ENCODE measurements around the gene KIF27. TPM values are rescaled to one million over a fixed set of nuclear protein-coding genes. Genes with fewer than 3 reads are reported as not detected.

The KIF27 gene
- total and polyA plus RNA-seq, 12 donors, result 0.57 to 6.3 (median 2.9) TPM

GRCh38 chr9:83960991-83961390, 39.8 kb upstream of the KIF27 start:
- no peak for ATAC-seq
- DNase-seq, result no peak
- no peaks in the 10 kb centered on the region for H3K27me3 ChIP-seq
- intact Hi-C loops (cut with DNase I), result no loop called here
- no peak overlapping the region for H3K27ac ChIP-seq
- H3K36me3 ChIP-seq, result peaks cover 0 to 2% (median 0%) of the 10 kb centered on the region in 9 donors
- peaks cover 0 to 15% (median 7%) of the 10 kb centered on the region in 9 donors for H3K4me1 ChIP-seq
- TF ChIP-seq, protein P1, sequence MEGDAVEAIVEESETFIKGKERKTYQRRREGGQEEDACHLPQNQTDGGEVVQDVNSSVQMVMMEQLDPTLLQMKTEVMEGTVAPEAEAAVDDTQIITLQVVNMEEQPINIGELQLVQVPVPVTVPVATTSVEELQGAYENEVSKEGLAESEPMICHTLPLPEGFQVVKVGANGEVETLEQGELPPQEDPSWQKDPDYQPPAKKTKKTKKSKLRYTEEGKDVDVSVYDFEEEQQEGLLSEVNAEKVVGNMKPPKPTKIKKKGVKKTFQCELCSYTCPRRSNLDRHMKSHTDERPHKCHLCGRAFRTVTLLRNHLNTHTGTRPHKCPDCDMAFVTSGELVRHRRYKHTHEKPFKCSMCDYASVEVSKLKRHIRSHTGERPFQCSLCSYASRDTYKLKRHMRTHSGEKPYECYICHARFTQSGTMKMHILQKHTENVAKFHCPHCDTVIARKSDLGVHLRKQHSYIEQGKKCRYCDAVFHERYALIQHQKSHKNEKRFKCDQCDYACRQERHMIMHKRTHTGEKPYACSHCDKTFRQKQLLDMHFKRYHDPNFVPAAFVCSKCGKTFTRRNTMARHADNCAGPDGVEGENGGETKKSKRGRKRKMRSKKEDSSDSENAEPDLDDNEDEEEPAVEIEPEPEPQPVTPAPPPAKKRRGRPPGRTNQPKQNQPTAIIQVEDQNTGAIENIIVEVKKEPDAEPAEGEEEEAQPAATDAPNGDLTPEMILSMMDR (IDR thresholded peaks at IDR 0.05), result no peak
- WGBS, 2 donors, result 87 to 94% methylated on average over 5 of the region's 5 CpGs
- H3K9me3 ChIP-seq, result no peaks in the 10 kb centered on the region
- no peak overlapping the region for H3K4me3 ChIP-seq

GRCh38 chr9:83959061-83959460, 37.8 kb upstream of the KIF27 start:
- Histone ChIP-seq H3K4me3 (no peak overlapping the region), H3K27me3 (no peaks in the 10 kb centered on the region), H3K36me3 (peaks cover 0 to 10% (median 1%) of the 10 kb centered on the region in 9 donors), H3K9me3 (no peaks in the 10 kb centered on the region), H3K4me1 (peaks cover 4 to 23% (median 17%) of the 10 kb centered on the region in 9 donors), H3K27ac (no peak overlapping the region)
- 65 to 69% methylated on average over 4 of the region's 4 CpGs for WGBS, 2 donors
- intact Hi-C loops (cut with DNase I), result loop anchor here in 4 of 10 donors (5.0 to 10.0 kb wide), 3 partner anchors 56 to 303 kb away; no protein-coding TSS in a partner anchor
- DNase-seq (no peak), ATAC-seq (no peak)
- TF ChIP-seq, protein P1 (IDR thresholded peaks at IDR 0.05), result no peak

DNA sequence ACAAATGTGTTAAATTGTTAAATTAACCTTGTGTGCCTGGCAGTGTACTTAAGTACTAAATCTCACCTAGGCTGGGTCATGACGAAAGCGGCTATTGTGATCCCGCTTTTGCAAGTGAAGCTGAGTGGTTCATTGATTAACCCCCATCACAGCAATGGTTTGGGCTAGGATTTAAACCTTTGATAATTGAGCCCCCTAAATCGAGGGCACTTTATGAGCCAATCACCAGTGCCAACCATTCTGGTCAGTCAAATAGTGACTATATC, 35.9 kb upstream of the KIF27 start:
- peak overlapping the region; percentile 60 to 85 (median 80) for H3K4me3 ChIP-seq
- no peak for ATAC-seq
- intact Hi-C loops (cut with DNase I), result loop anchor here in 5 of 10 donors (2.0 to 10.0 kb wide), 4 partner anchors 22 to 305 kb away; no protein-coding TSS in a partner anchor
- H3K36me3 ChIP-seq, result peaks cover 0 to 29% (median 7%) of the 10 kb centered on the region in 9 donors
- H3K4me1 ChIP-seq, result peaks cover 4 to 23% (median 17%) of the 10 kb centered on the region in 9 donors
- no peak for DNase-seq
- TF ChIP-seq, protein P1 (IDR thresholded peaks at IDR 0.05), result no peak
- H3K27me3 ChIP-seq, result no peaks in the 10 kb centered on the region
- H3K9me3 ChIP-seq, result no peaks in the 10 kb centered on the region
- WGBS, 2 donors, result 62 to 69% methylated on average over 4 of the region's 4 CpGs
- H3K27ac ChIP-seq, result peak overlapping the region in 9 of 10 donors; percentile 85 to 92 (median 88)

GRCh38 chr9:83956436-83957247, 35.4 kb upstream of the KIF27 start:
- 1 to 2% methylated on average over 57 of the region's 57 CpGs for WGBS, 2 donors
- ATAC-seq, result peak; percentile 92 to 97 (median 94)
- peak; percentile 78 to 81 for DNase-seq
- H3K27me3 ChIP-seq, result no peaks in the 10 kb centered on the region
- no peaks in the 10 kb centered on the region for H3K9me3 ChIP-seq
- peak overlapping the region; percentile 28 to 92 (median 88) for H3K27ac ChIP-seq
- peaks cover 0 to 34% (median 9%) of the 10 kb centered on the region in 9 donors for H3K36me3 ChIP-seq
- H3K4me3 ChIP-seq, result peak overlapping the region; percentile 60 to 85 (median 80)
- intact Hi-C loops (cut with DNase I), result loop anchor here in 5 of 10 donors (1.0 to 10.0 kb wide), 5 partner anchors 22 to 306 kb away; no protein-coding TSS in a partner anchor
- H3K4me1 ChIP-seq, result peaks cover 4 to 23% (median 17%) of the 10 kb centered on the region in 9 donors
- TF ChIP-seq, protein P1 (IDR thresholded peaks at IDR 0.05), result no peak

All from heart right ventricle (tissue), 16 donors.